ENCODE measurements around the gene SPEF1.

DNA sequence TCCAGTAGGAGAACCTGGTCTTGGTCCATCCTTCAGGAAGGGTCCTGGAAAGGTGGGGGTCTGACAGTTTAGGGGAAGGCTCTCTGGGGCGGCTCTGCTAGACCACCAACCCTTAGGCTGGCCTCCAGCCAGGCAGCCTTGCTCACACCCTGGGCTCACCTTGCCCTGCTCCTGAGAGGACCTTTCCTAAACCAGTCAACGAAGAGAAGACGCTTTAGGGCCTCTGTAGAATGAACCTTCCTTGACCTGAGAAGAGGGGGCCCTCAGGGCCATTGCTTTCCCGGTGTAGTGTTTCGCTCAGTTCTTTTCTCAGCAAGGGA, 15.9 kb upstream of the SPEF1 start:
- TF ChIP-seq, protein P1, sequence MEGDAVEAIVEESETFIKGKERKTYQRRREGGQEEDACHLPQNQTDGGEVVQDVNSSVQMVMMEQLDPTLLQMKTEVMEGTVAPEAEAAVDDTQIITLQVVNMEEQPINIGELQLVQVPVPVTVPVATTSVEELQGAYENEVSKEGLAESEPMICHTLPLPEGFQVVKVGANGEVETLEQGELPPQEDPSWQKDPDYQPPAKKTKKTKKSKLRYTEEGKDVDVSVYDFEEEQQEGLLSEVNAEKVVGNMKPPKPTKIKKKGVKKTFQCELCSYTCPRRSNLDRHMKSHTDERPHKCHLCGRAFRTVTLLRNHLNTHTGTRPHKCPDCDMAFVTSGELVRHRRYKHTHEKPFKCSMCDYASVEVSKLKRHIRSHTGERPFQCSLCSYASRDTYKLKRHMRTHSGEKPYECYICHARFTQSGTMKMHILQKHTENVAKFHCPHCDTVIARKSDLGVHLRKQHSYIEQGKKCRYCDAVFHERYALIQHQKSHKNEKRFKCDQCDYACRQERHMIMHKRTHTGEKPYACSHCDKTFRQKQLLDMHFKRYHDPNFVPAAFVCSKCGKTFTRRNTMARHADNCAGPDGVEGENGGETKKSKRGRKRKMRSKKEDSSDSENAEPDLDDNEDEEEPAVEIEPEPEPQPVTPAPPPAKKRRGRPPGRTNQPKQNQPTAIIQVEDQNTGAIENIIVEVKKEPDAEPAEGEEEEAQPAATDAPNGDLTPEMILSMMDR (IDR thresholded peaks at IDR 0.05; ENCODE audit: low read depth, low read length, poor library complexity, severe bottlenecking), result no peak
- TF ChIP-seq EZH2phosphoT487 (IDR thresholded peaks at IDR 0.05; ENCODE audit: borderline replicate concordance, low read length), result no peak

All from DOHH2 (cell line).